Panc1 (cell line): ENCODE results near the gene HPCAL4. TPM values are rescaled to one million over a fixed set of nuclear protein-coding genes. Genes with fewer than 3 reads are reported as not detected.

ENCODE experiments used
- ATAC-seq: fragments of 200-7000 bp; cut with Tn5 transposase; 2 replicates; pipeline ENCODE4 v1.9.1; 2020; ENCODE audit warnings: mild to moderate bottlenecking, moderate library complexity
- BruUV-seq: library from RNA; stranded (reverse); fragments of 400-500 nt; replicated peaks from 2 replicates; lab custom pipeline; 2021; lab: Mats Ljungman, UMichigan
- CTCF ChIA-PET: fragments of 300-600 bp; sonication (Branson Sonifier 250); formaldehyde crosslinking; loops from one replicate; lab custom pipeline; 2022; ENCODE audit warnings: antibody characterized with exemption; lab: Charles Lee
- POLR2A ChIA-PET: fragments of 300-600 bp; sonication (Branson Sonifier 250); formaldehyde crosslinking; loops from one replicate; lab custom pipeline; 2022; ENCODE audit warnings: antibody characterized with exemption; lab: Charles Lee
- DNase-seq: peaks from one replicate; pipeline ENCODE4 v3.0.0-alpha.2; 2010; ENCODE audit warnings: low read depth, low spot score
- H3K27ac ChIP-seq: 2 replicates; pipeline ENCODE4 v1.5.1; 2011; ENCODE audit warnings: mild to moderate bottlenecking, low read length, inconsistent platforms
- H3K27me3 ChIP-seq: fragments of 200-500 bp; sonication (Bioruptor generic); 2 replicates; pipeline ENCODE4 v1.6.0; 2014; ENCODE audit warnings: low read length, inconsistent platforms; ENCODE audit not compliant: control insufficient read depth, insufficient read depth
- H3K36me3 ChIP-seq: fragments of 200-500 bp; sonication (Bioruptor generic); 2 replicates; pipeline ENCODE4 v1.5.1; 2014; ENCODE audit warnings: inconsistent platforms, mild to moderate bottlenecking, low read length, moderate library complexity; ENCODE audit not compliant: control insufficient read depth, insufficient read depth
- H3K4me1 ChIP-seq: 2 replicates; pipeline ENCODE4 v1.5.1; 2011; ENCODE audit warnings: inconsistent platforms, mild to moderate bottlenecking, low read length, moderate library complexity; ENCODE audit not compliant: control insufficient read depth, insufficient read depth
- H3K4me3 ChIP-seq, 2 experiments: 2 replicates each; pipeline ENCODE4 v1.5.1; 2011 to 2012; ENCODE audit warnings: low read depth in 2 of 2, low read length in 2 of 2, mild to moderate bottlenecking in 2 of 2, inconsistent platforms in 1 of 2, moderate library complexity in 1 of 2
- H3K9me3 ChIP-seq: fragments of 200-500 bp; sonication (Bioruptor generic); 2 replicates; pipeline ENCODE4 v1.5.1; 2014; ENCODE audit warnings: low read depth, mild to moderate bottlenecking, inconsistent platforms, low read length, moderate library complexity; ENCODE audit not compliant: control insufficient read depth, insufficient read depth
- POLR2AphosphoS5 ChIP-seq: IDR thresholded peaks from 2 replicates; pipeline ENCODE4 v1.6.1; 2012; ENCODE audit warnings: mild to moderate bottlenecking, low read depth, low read length, moderate library complexity
- SIN3A ChIP-seq: IDR thresholded peaks from 2 replicates; pipeline ENCODE4 v1.6.1; 2012; ENCODE audit warnings: low read depth, mild to moderate bottlenecking, low read length, moderate library complexity, borderline replicate concordance; ENCODE audit not compliant: insufficient read depth
- TCF7L2 ChIP-seq: IDR thresholded peaks from 2 replicates; pipeline ENCODE4 v1.6.1; 2011; ENCODE audit warnings: mild to moderate bottlenecking, low read depth, low read length, inconsistent platforms
- in situ Hi-C: cut with HindIII; loops from 2 replicates; pipeline ENCODE4 v1.10.0; 2016; ENCODE audit warnings: low sequenced_read_pairs, low pct_unique_long_range_greater_than_20kb
- intact Hi-C: fragments of 100-400 bp; cut with micrococcal nuclease; formaldehyde crosslinking; loops from one replicate; pipeline ENCODE4 v1.10.0; 2022; ENCODE audit not compliant: unreplicated experiment
- total RNA-seq: library from RNA; stranded (reverse); gene quantifications from one replicate; pipeline ENCODE4 v1.2.1, GENCODE V29; 2021; ENCODE audit not compliant: unreplicated experiment
- TF ChIP-seq, protein P1 (sequence below): fragments of 450-650 bp; IDR thresholded peaks from 2 replicates; pipeline ENCODE4 v1.5.1; 2017; ENCODE audit warnings: mild to moderate bottlenecking
- TF ChIP-seq, protein P2 (sequence below), 2 experiments: IDR thresholded peaks; 2 replicates each; pipeline ENCODE4 v1.6.1; 2011 to 2012; ENCODE audit warnings: low read depth in 2 of 2, control low read depth in 1 of 2, low read length in 1 of 2, mild to moderate bottlenecking in 1 of 2, moderate library complexity in 1 of 2; ENCODE audit not compliant: insufficient read depth in 1 of 2

The HPCAL4 gene
- total RNA-seq, 1 experiment from 2014 or later = 0.21 TPM

DNA sequence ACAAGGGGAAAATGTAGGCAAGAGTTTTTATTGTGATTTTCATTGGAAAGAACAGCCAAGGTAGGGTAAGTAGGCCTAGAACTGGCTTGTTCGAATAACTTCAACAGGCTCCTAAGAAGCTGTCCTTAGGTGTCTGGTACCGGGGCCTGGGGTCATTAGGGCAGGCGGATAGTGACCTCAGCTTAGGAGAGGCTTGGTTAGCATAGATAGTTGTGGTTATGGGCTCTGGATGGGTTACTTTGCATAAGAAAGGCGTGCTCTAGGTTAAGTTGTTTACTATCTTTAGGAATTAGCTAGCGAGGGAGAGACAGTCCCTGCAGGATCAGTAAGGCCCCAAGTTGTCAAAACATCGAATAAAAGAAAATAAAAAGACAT, 20.7 kb upstream of the HPCAL4 start:
- Histone ChIP-seq H3K27ac (no peak overlapping the region), H3K36me3 (no peaks in the 10 kb centered on the region), H3K4me3 (no peak overlapping the region), H3K27me3 (peaks cover 3% of the 10 kb centered on the region; the same call in 1 of the 2 replicates), H3K4me1 (no peaks in the 10 kb centered on the region), H3K9me3 (no peaks in the 10 kb centered on the region)
- no TSS peak for BruUV-seq
- in situ Hi-C loops (no loop called here), intact Hi-C loops (no loop called here)
- CTCF ChIA-PET = no interaction called here
- POLR2A ChIA-PET = no interaction called here
- no peak for ATAC-seq
- TF ChIP-seq TCF7L2 = no peak
- TF ChIP-seq SIN3A = no peak
- TF ChIP-seq, protein P1, sequence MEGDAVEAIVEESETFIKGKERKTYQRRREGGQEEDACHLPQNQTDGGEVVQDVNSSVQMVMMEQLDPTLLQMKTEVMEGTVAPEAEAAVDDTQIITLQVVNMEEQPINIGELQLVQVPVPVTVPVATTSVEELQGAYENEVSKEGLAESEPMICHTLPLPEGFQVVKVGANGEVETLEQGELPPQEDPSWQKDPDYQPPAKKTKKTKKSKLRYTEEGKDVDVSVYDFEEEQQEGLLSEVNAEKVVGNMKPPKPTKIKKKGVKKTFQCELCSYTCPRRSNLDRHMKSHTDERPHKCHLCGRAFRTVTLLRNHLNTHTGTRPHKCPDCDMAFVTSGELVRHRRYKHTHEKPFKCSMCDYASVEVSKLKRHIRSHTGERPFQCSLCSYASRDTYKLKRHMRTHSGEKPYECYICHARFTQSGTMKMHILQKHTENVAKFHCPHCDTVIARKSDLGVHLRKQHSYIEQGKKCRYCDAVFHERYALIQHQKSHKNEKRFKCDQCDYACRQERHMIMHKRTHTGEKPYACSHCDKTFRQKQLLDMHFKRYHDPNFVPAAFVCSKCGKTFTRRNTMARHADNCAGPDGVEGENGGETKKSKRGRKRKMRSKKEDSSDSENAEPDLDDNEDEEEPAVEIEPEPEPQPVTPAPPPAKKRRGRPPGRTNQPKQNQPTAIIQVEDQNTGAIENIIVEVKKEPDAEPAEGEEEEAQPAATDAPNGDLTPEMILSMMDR = no peak
- no peak for TF ChIP-seq POLR2AphosphoS5
- TF ChIP-seq, protein P2, sequence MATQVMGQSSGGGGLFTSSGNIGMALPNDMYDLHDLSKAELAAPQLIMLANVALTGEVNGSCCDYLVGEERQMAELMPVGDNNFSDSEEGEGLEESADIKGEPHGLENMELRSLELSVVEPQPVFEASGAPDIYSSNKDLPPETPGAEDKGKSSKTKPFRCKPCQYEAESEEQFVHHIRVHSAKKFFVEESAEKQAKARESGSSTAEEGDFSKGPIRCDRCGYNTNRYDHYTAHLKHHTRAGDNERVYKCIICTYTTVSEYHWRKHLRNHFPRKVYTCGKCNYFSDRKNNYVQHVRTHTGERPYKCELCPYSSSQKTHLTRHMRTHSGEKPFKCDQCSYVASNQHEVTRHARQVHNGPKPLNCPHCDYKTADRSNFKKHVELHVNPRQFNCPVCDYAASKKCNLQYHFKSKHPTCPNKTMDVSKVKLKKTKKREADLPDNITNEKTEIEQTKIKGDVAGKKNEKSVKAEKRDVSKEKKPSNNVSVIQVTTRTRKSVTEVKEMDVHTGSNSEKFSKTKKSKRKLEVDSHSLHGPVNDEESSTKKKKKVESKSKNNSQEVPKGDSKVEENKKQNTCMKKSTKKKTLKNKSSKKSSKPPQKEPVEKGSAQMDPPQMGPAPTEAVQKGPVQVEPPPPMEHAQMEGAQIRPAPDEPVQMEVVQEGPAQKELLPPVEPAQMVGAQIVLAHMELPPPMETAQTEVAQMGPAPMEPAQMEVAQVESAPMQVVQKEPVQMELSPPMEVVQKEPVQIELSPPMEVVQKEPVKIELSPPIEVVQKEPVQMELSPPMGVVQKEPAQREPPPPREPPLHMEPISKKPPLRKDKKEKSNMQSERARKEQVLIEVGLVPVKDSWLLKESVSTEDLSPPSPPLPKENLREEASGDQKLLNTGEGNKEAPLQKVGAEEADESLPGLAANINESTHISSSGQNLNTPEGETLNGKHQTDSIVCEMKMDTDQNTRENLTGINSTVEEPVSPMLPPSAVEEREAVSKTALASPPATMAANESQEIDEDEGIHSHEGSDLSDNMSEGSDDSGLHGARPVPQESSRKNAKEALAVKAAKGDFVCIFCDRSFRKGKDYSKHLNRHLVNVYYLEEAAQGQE (IDR thresholded peaks at IDR 0.05; ENCODE audit: insufficient read depth in 1 of 2, low read depth in 2 of 2, low read length in 1 of 2) = no peak
- no peak for DNase-seq

DNA sequence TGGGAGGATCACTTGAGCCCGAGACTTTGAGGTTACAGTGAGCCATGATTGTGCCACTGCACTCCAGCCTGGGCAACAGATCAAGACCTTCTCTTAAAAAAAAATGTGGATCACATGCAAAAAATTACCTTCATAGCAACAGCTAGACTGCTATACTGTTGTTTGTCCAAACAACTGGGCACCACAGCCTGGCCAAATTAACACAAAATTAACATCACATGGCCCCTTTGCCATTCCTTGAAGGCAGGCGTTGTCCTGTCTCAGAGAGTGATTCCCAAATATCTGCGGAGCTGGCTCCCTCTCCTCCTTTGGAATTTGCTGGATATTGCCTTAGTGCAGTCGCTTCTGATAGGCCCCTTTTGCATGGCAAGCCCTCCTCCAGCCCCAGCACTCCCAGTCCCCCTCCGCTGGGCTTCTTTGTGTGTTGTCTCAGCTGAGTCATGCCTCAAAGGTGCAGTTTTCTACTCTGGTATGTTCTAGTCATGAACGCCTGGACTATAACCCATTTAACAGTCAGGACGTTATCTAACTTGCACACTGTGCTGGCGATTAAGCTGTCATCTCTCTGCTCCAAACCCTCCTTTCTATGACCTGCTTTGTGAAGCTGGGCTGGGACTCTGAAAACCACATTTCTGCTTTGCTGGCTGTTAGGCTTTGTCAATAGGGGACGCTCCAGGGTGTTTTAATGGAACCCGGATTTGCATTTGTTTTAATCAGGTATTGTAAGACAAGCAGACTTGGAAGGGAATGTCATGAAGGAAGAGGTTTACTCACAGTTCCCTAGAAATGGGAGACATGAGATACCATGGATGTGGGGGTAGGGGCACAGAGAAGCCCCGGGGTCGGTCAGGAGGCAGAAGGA, 20.1 kb upstream of the HPCAL4 start:
- no TSS peak for BruUV-seq
- Histone ChIP-seq H3K27ac (no peak overlapping the region), H3K36me3 (no peaks in the 10 kb centered on the region), H3K4me3 (no peak overlapping the region), H3K9me3 (no peaks in the 10 kb centered on the region), H3K4me1 (no peaks in the 10 kb centered on the region), H3K27me3 (peaks cover 3% of the 10 kb centered on the region; the same call in 1 of the 2 replicates)
- intact Hi-C loops (no loop called here), in situ Hi-C loops (no loop called here)
- ChIA-PET CTCF (interaction anchor here (0.5 kb wide), 1 partner anchor 558 kb away, joined by 10 read pairs; no protein-coding TSS in a partner anchor), POLR2A (no interaction called here)
- no peak for ATAC-seq
- DNase-seq = no peak
- TF ChIP-seq SIN3A = no peak
- TF ChIP-seq, protein P2 (IDR thresholded peaks at IDR 0.05; ENCODE audit: insufficient read depth in 1 of 2, low read depth in 2 of 2, low read length in 1 of 2) = no peak
- no peak for TF ChIP-seq TCF7L2
- TF ChIP-seq, protein P1 = no peak
- no peak for TF ChIP-seq POLR2AphosphoS5
